B cell (primary cell): ENCODE data around the gene ADGRV1. TPM values are rescaled to one million over a fixed set of nuclear protein-coding genes. Genes with fewer than 3 reads are reported as not detected.

ENCODE experiments used
- ATAC-seq: fragments of 200-7000 bp; cut with Tn5 transposase; one replicate; pipeline ENCODE4 v1.10.0; 2021; ENCODE audit warnings: low read depth, mild to moderate bottlenecking, moderate number of reproducible peaks, moderate library complexity
- CTCF ChIA-PET: fragments of 350-600 bp; sonication (Branson Sonifier 250); formaldehyde crosslinking; loops from one replicate; lab custom pipeline; 2021; ENCODE audit warnings: antibody characterized with exemption, inconsistent platforms; lab: Charles Lee
- POLR2A ChIA-PET: fragments of 350-600 bp; sonication (Branson Sonifier 250); formaldehyde crosslinking; loops from one replicate; lab custom pipeline; 2021; ENCODE audit warnings: antibody characterized with exemption; lab: Charles Lee
- DNase-seq: peaks from one replicate; pipeline ENCODE4 v3.0.0; 2013
- H2AFZ ChIP-seq: 2 replicates; pipeline ENCODE4 v1.6.1; 2012; ENCODE audit warnings: mild to moderate bottlenecking, low read depth, low read length; ENCODE audit not compliant: insufficient read depth, poor library complexity, severe bottlenecking
- H3K27ac ChIP-seq, 2 donors: 1 replicate in 1 of 2; 2 replicates in 1 of 2; pipeline ENCODE4 v1.5.1; 2012 to 2013; ENCODE audit warnings: low read length in 2 of 2, mild to moderate bottlenecking in 2 of 2, moderate library complexity in 1 of 2
- H3K27me3 ChIP-seq, 4 experiments: fragments of 200-600 bp in 1 of 4; sonication (generic) in 1 of 4; replicated peaks in 1 of 4; 1 replicate in 2 of 4; 2 replicates in 2 of 4; pipeline versions ENCODE4 v1.6.1 to v1.7.0; 2013 to 2016; ENCODE audit warnings: low read length in 3 of 4, mild to moderate bottlenecking in 2 of 4, mixed read lengths in 1 of 4, moderate library complexity in 1 of 4; ENCODE audit not compliant: insufficient read depth in 4 of 4, control insufficient read depth in 3 of 4; ENCODE audit errors: control extremely low read depth in 1 of 4
- H3K36me3 ChIP-seq, 2 experiments: replicated peaks in 1 of 2; 1 replicate in 1 of 2; 2 replicates in 1 of 2; pipeline versions ENCODE4 v1.6.1 to v1.7.1; 2013; ENCODE audit warnings: low read length in 1 of 2; ENCODE audit not compliant: insufficient read depth in 2 of 2, control insufficient read depth in 1 of 2; ENCODE audit errors: control extremely low read depth in 1 of 2, extremely low read depth in 1 of 2
- H3K4me1 ChIP-seq, 2 donors: fragments of 200-600 bp in 1 of 2; sonication (generic) in 1 of 2; 1 replicate in 1 of 2; 2 replicates in 1 of 2; pipeline versions ENCODE4 v1.5.1 to v1.6.1; 2013 to 2017; ENCODE audit warnings: low read length in 2 of 2; ENCODE audit not compliant: control insufficient read depth in 2 of 2, insufficient read depth in 2 of 2
- H3K4me2 ChIP-seq: replicated peaks from 2 replicates; pipeline ENCODE3; 2012; ENCODE audit warnings: mild to moderate bottlenecking, low read depth, low read length; ENCODE audit not compliant: poor library complexity, severe bottlenecking
- H3K4me3 ChIP-seq, 5 experiments: fragments of 200-600 bp in 1 of 5; sonication (generic) in 1 of 5; 1 replicate in 3 of 5; 2 replicates in 2 of 5; pipeline versions ENCODE4 v1.5.1 to v1.7.0; 2011 to 2016; ENCODE audit warnings: low read length in 4 of 5, mild to moderate bottlenecking in 4 of 5, low read depth in 2 of 5, control low read depth in 1 of 5, moderate library complexity in 1 of 5; ENCODE audit not compliant: insufficient read depth in 1 of 5; ENCODE audit errors: control extremely low read depth in 1 of 5, extremely low read depth in 1 of 5
- H3K79me2 ChIP-seq: fragments of 200-600 bp; sonication (generic); one replicate; pipeline ENCODE4 v1.6.0; 2016; ENCODE audit warnings: low read length; ENCODE audit not compliant: control insufficient read depth, insufficient read depth
- H3K9ac ChIP-seq: fragments of 200-600 bp; sonication (generic); 2 replicates; pipeline ENCODE4 v1.6.1; 2017; ENCODE audit warnings: mild to moderate bottlenecking, low read length, moderate library complexity
- H3K9me3 ChIP-seq, 3 donors: one replicate each; pipeline versions ENCODE4 v1.6.1 to v1.7.1; 2013; ENCODE audit warnings: low read length in 2 of 3; ENCODE audit not compliant: control insufficient read depth in 2 of 3, insufficient read depth in 1 of 3; ENCODE audit errors: control extremely low read depth in 1 of 3
- H4K20me1 ChIP-seq: 2 replicates; pipeline ENCODE4 v1.6.0; 2012; ENCODE audit warnings: mild to moderate bottlenecking, low read length; ENCODE audit not compliant: insufficient read depth, control insufficient read depth, poor library complexity, severe bottlenecking
- H3K27ac Mint-ChIP-seq: one replicate; pipeline ENCODE4 v1.8.0; 2021; ENCODE audit warnings: mixed read lengths
- H3K27me3 Mint-ChIP-seq: one replicate; pipeline ENCODE4 v1.8.0; 2021; ENCODE audit warnings: mixed read lengths
- H3K4me1 Mint-ChIP-seq: one replicate; pipeline ENCODE4 v1.8.0; 2021; ENCODE audit warnings: mixed read lengths
- H3K4me3 Mint-ChIP-seq: one replicate; pipeline ENCODE4 v1.8.0; 2021; ENCODE audit warnings: mixed read lengths
- H3K9me3 Mint-ChIP-seq: one replicate; pipeline ENCODE4 v1.8.0; 2022; ENCODE audit warnings: mixed read lengths; ENCODE audit not compliant: insufficient read depth
- CTCF ChIP-seq: fragments of 200-600 bp; IDR thresholded peaks from one replicate; pipeline ENCODE4 v1.8.0; 2022; ENCODE audit warnings: antibody characterized with exemption, mild to moderate bottlenecking
- EZH2 ChIP-seq: IDR thresholded peaks from 2 replicates; pipeline ENCODE4 v1.6.1; 2012; ENCODE audit warnings: borderline replicate concordance, low read depth, mild to moderate bottlenecking, moderate library complexity, low read length; ENCODE audit not compliant: insufficient read depth, poor library complexity, severe bottlenecking
- WGBS: methylation state at CpG from one replicate; pipeline ENCODE4 v1.1.5; 2013; ENCODE audit warnings: missing lambda C conversion rate; ENCODE audit not compliant: insufficient coverage; 5-methylcytosine and 5-hydroxymethylcytosine counted together
- intact Hi-C: fragments of 100-400 bp; cut with micrococcal nuclease; formaldehyde crosslinking; loops from one replicate; pipeline ENCODE4 v1.10.0; 2022
- polyA plus RNA-seq: library from polyadenylated mRNA; depleted of rRNA; stranded (reverse); fragments of >200 nt; gene quantifications from 2 replicates; pipeline ENCODE4 v1.2.3, GENCODE V29; 2012
- total RNA-seq, 2 donors: library from RNA; stranded (reverse); fragments of 120-200 nt in 1 of 2; gene quantifications; 1 replicate in 1 of 2; 2 replicates in 1 of 2; pipeline versions ENCODE4 v1.2.3 to v1.2.4, GENCODE V29; 2013 to 2022

ADGRV1 gene
- total and polyA plus RNA-seq, 2 donors (not counting 1 experiment from before 2014, with no cell fraction given) = 0.07 TPM; not detected in 1

- Histone ChIP-seq H3K9me3 (no peaks in the 10 kb centered on the region), H4K20me1 (no peaks in the 10 kb centered on the region), H3K4me1 (no peaks in the 10 kb centered on the region), H3K36me3 (no peaks in the 10 kb centered on the region), H3K4me2 (no peak overlapping the region), H3K27ac (no peak overlapping the region), H3K27me3 (no peaks in the 10 kb centered on the region), H3K9ac (no peak overlapping the region), H3K4me3 (no peak overlapping the region), H2AFZ (no peak overlapping the region), H3K79me2 (no peaks in the 10 kb centered on the region)
- intact Hi-C loops = no loop called here
- POLR2A ChIA-PET = no interaction called here
- CTCF ChIA-PET = no interaction called here
- no peaks in the 10 kb centered on the region for H3K9me3 Mint-ChIP-seq
- no peak overlapping the region for H3K4me3 Mint-ChIP-seq
- TF ChIP-seq EZH2 = no peak
- no peak for TF ChIP-seq CTCF
- DNase-seq = no peak
- H3K4me1 Mint-ChIP-seq = no peaks in the 10 kb centered on the region
- no CpG with 5 or more reads among the region's 1 CpG for WGBS
- no peak for ATAC-seq
- H3K27ac Mint-ChIP-seq = no peak overlapping the region
- peaks cover 8% of the 10 kb centered on the region for H3K27me3 Mint-ChIP-seq
Measured at GRCh38 chr5:91042247-91042935, 483.8 kb downstream of the ADGRV1 start.

- peaks cover 8% of the 10 kb centered on the region for H3K27me3 Mint-ChIP-seq
- H3K27me3 ChIP-seq = no peaks in the 10 kb centered on the region
- no peaks in the 10 kb centered on the region for H4K20me1 ChIP-seq
- DNase-seq = no peak
- H3K4me2 ChIP-seq = no peak overlapping the region
- intact Hi-C loops = no loop called here
- H3K36me3 ChIP-seq = no peaks in the 10 kb centered on the region
- CTCF ChIA-PET = interaction anchor here (0.5 to 0.6 kb wide), 2 partner anchors 18 to 77 kb away, joined by 3 read pairs; no protein-coding TSS in a partner anchor
- H3K4me1 ChIP-seq = no peaks in the 10 kb centered on the region
- H3K4me1 Mint-ChIP-seq = no peaks in the 10 kb centered on the region
- H3K4me3 Mint-ChIP-seq = no peak overlapping the region
- POLR2A ChIA-PET = no interaction called here
- no peak overlapping the region for H3K27ac ChIP-seq
- no peak overlapping the region for H2AFZ ChIP-seq
- 14% methylated on average over 1 of the region's 2 CpGs for WGBS
- no peak for TF ChIP-seq CTCF
- no peak overlapping the region for H3K4me3 ChIP-seq
- H3K9me3 ChIP-seq = no peaks in the 10 kb centered on the region
- no peak for ATAC-seq
- no peaks in the 10 kb centered on the region for H3K9me3 Mint-ChIP-seq
- no peak overlapping the region for H3K9ac ChIP-seq
- H3K79me2 ChIP-seq = no peaks in the 10 kb centered on the region
- no peak overlapping the region for H3K27ac Mint-ChIP-seq
Measured at GRCh38 chr5:91042936-91043255, 484.3 kb downstream of the ADGRV1 start.
